Measurements from ENCODE around the gene CENPU. TPM values are rescaled to one million over a fixed set of nuclear protein-coding genes. Genes with fewer than 3 reads are reported as not detected.

CENPU gene
- total RNA-seq, 1 experiment from 2014 or later, result 38.2 TPM

- Histone ChIP-seq H3K79me2 (ENCODE audit: low read length) (peaks cover 59% of the 10 kb centered on the region), H3K4me2 (ENCODE audit: low read length) (peak overlapping the region; percentile 90), H3K4me1 (ENCODE audit: insufficient read depth, low read length) (peaks cover 21% of the 10 kb centered on the region), H2AFZ (ENCODE audit: low read length) (peak overlapping the region; percentile 76), H3F3A (ENCODE audit: low read length, unreplicated experiment) (no peaks in the 10 kb centered on the region), H3K9me2 (replicated peaks; ENCODE audit: low read length) (no peaks in the 10 kb centered on the region), H3K4me3 (ENCODE audit: low read length) (peak overlapping the region; percentile 93), H3K36me3 (ENCODE audit: low read depth, low read length) (no peaks in the 10 kb centered on the region), H4K20me1 (ENCODE audit: low read length) (no peaks in the 10 kb centered on the region), H3K27me3 (ENCODE audit: low read length) (no peaks in the 10 kb centered on the region), H3K9me3 (ENCODE audit: low read length) (no peaks in the 10 kb centered on the region), H3K27ac (ENCODE audit: low read length) (peak overlapping the region; percentile 49), H3K9ac (ENCODE audit: low read length) (peak overlapping the region; percentile 84)
- intact Hi-C loops (cut with micrococcal nuclease), result loop anchor here (1.0 to 10.0 kb wide), 6 partner anchors 40 to 384 kb away; partner anchors contain the start of genes CENPU and IRF2
- DNase-seq, result peak; percentile 35
- ATAC-seq, result peak; percentile 32
- ChIA-PET CTCF (no interaction called here), POLR2A (ENCODE audit: unreplicated experiment) (interaction anchor here (0.6 kb wide), 1 partner anchor 13 kb away, joined by 4 read pairs; no protein-coding TSS in a partner anchor)
- TF ChIP-seq EZH2 (IDR thresholded peaks at IDR 0.05; ENCODE audit: low read length, unreplicated experiment) (no peak), CTCF (conservative IDR thresholded peaks at IDR 0.05; ENCODE audit: low read depth, low read length) (no peak), EZH2phosphoT487 (IDR thresholded peaks at IDR 0.05; ENCODE audit: borderline replicate concordance, low read length) (no peak)
- no TSS peak for BruUV-seq (replicated peaks)
Observed at GRCh38 chr4:184648313-184649025, 85.4 kb downstream of the CENPU start.

- Histone ChIP-seq H3K4me3 (ENCODE audit: low read length) (peak overlapping the region; percentile 93), H3K9ac (ENCODE audit: low read length) (peak overlapping the region; percentile 84), H3K4me1 (ENCODE audit: insufficient read depth, low read length) (peaks cover 21% of the 10 kb centered on the region), H3K4me2 (ENCODE audit: low read length) (peak overlapping the region; percentile 90), H3K36me3 (ENCODE audit: low read depth, low read length) (no peaks in the 10 kb centered on the region), H3K9me2 (replicated peaks; ENCODE audit: low read length) (no peaks in the 10 kb centered on the region), H4K20me1 (ENCODE audit: low read length) (no peaks in the 10 kb centered on the region), H3F3A (ENCODE audit: low read length, unreplicated experiment) (no peaks in the 10 kb centered on the region), H3K79me2 (ENCODE audit: low read length) (peaks cover 59% of the 10 kb centered on the region), H3K27ac (ENCODE audit: low read length) (no peak overlapping the region), H2AFZ (ENCODE audit: low read length) (peak overlapping the region; percentile 76), H3K27me3 (ENCODE audit: low read length) (no peaks in the 10 kb centered on the region), H3K9me3 (ENCODE audit: low read length) (no peaks in the 10 kb centered on the region)
- POLR2A ChIA-PET (ENCODE audit: unreplicated experiment), result interaction anchor here (0.6 kb wide), 1 partner anchor 475 kb away, joined by 3 read pairs; no protein-coding TSS in a partner anchor
- intact Hi-C loops (cut with micrococcal nuclease), result loop anchor here (2.0 to 10.0 kb wide), 3 partner anchors 99 to 383 kb away; no protein-coding TSS in a partner anchor
- no TSS peak for BruUV-seq (replicated peaks)
- CTCF ChIA-PET, result no interaction called here
- no peak for DNase-seq
- no peak for TF ChIP-seq EZH2phosphoT487 (IDR thresholded peaks at IDR 0.05; ENCODE audit: borderline replicate concordance, low read length)
- TF ChIP-seq EZH2 (IDR thresholded peaks at IDR 0.05; ENCODE audit: low read length, unreplicated experiment), result no peak
- TF ChIP-seq CTCF (conservative IDR thresholded peaks at IDR 0.05; ENCODE audit: low read depth, low read length), result no peak
- no peak for ATAC-seq
Observed at GRCh38 chr4:184648054-184648312, 85.9 kb downstream of the CENPU start.
